ENCODE measurements around the gene SLC22A7.

DNA sequence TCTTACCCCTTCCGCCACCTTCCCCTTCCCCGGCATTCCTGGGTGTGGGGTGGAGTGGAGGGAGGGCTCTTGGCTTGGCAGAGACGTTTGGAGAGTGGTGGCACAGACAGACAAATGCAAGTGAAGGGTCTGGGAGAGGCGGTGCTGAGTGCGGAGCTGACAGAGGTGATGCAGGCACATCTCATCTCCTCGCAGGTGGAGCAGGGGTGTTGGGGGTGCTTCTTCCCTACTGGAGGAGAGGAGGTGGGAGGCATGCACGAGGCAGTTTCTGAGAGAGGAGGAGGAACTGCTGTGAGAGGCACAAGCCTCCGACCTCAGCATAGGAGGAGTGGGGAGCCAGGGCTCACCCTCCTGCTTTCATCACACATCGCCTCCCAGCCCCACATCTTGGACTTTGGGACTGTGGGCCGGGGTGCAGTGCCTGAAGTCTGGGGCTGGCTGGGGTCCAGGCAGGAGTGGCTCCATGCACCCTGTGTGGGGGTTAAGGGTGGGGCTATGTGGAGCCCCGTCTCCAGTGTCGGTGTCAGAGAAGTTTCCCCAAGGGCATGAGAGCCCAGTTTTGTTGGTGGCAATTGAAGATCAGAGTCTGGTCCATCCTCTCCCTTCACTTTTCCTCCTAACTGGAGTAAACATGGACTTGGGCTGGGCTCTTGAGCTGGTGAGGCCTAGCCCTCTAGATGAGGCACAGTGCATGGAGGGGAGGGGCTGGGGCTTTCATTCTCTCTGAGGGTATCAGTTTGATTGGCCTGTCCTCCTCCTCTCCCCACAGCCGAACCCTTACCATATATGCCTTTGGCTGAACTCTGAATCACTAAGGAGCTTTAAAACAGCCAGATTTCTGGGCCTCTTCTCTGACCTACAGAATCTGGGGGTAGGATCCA, 20.2 kb upstream of the SLC22A7 start:
- TF ChIP-seq, protein P1, sequence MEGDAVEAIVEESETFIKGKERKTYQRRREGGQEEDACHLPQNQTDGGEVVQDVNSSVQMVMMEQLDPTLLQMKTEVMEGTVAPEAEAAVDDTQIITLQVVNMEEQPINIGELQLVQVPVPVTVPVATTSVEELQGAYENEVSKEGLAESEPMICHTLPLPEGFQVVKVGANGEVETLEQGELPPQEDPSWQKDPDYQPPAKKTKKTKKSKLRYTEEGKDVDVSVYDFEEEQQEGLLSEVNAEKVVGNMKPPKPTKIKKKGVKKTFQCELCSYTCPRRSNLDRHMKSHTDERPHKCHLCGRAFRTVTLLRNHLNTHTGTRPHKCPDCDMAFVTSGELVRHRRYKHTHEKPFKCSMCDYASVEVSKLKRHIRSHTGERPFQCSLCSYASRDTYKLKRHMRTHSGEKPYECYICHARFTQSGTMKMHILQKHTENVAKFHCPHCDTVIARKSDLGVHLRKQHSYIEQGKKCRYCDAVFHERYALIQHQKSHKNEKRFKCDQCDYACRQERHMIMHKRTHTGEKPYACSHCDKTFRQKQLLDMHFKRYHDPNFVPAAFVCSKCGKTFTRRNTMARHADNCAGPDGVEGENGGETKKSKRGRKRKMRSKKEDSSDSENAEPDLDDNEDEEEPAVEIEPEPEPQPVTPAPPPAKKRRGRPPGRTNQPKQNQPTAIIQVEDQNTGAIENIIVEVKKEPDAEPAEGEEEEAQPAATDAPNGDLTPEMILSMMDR (IDR thresholded peaks at IDR 0.05): no peak
- TF ChIP-seq POLR2A (IDR thresholded peaks at IDR 0.05) (no peak), EP300 (IDR thresholded peaks at IDR 0.05) (no peak)

All from tibial nerve (tissue), 4 donors.